H1 (cell line): ENCODE data around the gene ZNF831. TPM values are rescaled to one million over a fixed set of nuclear protein-coding genes. Genes with fewer than 3 reads are reported as not detected.

ENCODE experiments used
- CREB1 ChIP-seq: IDR thresholded peaks from 2 replicates; pipeline ENCODE4 v1.6.1; 2012; ENCODE audit warnings: inconsistent platforms
- EGR1 ChIP-seq: IDR thresholded peaks from 2 replicates; pipeline ENCODE4 v1.6.1; 2011; ENCODE audit warnings: low read depth, low read length, borderline replicate concordance
- SUZ12 ChIP-seq: fragments of 200-600 bp; sonication (generic); IDR thresholded peaks from 2 replicates; pipeline ENCODE4 v1.6.1; 2012; ENCODE audit warnings: mild to moderate bottlenecking, inconsistent platforms, low read length, moderate library complexity, mixed read lengths
- ZNF274 ChIP-seq: IDR thresholded peaks from 2 replicates; pipeline ENCODE4 v1.7.0; 2012; ENCODE audit warnings: low read length, borderline replicate concordance; ENCODE audit errors: extremely low read depth
- polyA plus RNA-seq, 7 experiments: library from polyadenylated mRNA; depleted of rRNA in 3 of 7; stranded (reverse) in 5 of 7; unstranded in 2 of 7; fragments of >200 nt in 5 of 7; fragments of 200-250 nt in 2 of 7; gene quantifications; 1 replicate in 5 of 7; 2 replicates in 1 of 7; 4 replicates in 1 of 7; pipeline versions ENCODE4 v1.2.1 to v1.2.3, GENCODE V29; 2011 to 2013; ENCODE audit warnings: missing spikeins in 2 of 7, mixed read lengths in 2 of 7
- total RNA-seq: library from RNA; stranded (reverse); fragmentation: NEBNext Ultra II Directional; extraction: Animal tissue kit (Norgen Biotek cat#: 25700); gene quantifications from 2 replicates; pipeline ENCODE4 v1.2.1, GENCODE V29; 2021

The ZNF831 gene
- total and polyA plus RNA-seq, 2 of the 8 experiments (the other 6 are each of a cell fraction or from before 2014, with no cell fraction given): not detected

DNA sequence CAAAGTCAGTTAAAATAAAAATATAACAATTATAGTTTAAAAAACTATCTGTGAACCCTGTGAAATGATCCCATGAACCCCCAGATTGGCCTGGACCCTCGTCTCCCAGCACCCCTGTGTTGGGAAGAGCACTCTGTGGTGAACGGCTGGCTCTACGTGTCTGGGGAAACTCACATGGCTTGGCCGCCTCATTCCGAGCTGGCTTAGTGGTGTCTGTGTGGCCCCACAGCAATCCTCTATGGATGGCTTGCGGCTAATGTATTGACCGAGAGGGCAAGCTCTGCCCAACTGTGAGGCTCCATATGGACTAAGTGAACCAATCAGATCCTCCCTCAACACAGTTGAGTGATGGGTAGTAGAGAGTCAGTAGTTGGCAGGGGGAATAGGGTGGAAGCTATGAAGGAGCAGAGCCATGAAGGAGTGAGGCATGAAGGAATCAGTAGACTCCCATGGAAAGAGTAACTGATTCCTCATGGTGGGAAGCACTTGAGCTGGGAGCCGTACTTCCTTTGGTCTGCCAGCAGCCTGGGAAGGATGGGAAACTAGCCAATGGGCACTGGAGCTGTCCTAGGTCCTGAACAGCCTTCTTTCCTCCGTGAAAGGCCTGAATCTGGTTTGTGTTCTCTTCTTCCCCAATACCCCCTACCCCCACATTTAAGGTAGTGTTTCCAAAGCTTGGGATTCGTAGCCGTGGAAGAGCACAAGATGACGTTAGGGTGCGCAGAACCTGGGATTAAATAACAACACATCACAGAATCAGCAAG is 21.6 kb upstream of the ZNF831 start (continued):
- TF ChIP-seq SUZ12 (no peak), ZNF274 (no peak), CREB1 (no peak), EGR1 (no peak)
